Measurements from ENCODE around the gene GTF2F2. TPM values are rescaled to one million over a fixed set of nuclear protein-coding genes. Genes with fewer than 3 reads are reported as not detected.

The GTF2F2 gene
- polyA plus RNA-seq, 2 of the 4 experiments (the other 2 are of a cell fraction) = 21.0 to 30.0 TPM

DNA sequence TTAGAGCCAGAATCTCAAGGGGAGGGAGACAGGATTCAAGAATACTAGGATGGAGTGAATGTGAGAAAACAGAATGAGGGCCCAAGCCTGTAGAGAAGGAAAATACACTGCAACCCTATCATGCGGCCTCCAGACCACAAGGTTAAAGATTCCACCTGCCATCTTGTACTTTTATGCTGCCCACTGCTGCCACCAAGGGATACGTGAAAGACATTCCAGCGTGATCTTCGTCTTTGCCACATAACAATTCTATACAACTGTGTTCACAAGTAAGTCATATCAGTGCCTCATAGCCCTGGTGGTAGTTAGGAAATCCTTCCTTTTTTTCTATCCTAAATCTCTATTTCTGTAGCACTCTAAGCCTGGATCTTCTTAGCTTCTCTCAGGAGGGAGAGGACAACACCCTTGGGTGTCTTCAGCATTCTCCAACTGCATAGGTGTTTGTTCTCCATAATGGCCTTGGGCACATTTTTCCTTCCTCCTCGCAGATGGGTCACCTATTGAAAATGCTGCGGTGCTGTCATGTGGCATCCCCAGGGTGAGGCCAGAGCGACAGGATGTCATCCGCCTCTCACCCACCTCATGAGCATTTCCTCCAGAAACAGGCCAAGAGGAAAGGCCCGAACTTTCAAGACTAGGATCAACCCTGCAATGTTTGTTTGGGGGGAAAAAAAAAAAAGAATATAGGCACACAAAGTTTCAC lies 207.1 kb downstream of the GTF2F2 start:
- Histone ChIP-seq H3K4me2 (no peak overlapping the region), H3K27ac (no peak overlapping the region), H3K4me3 (no peak overlapping the region), H3K9me3 (no peaks in the 10 kb centered on the region), H3K4me1 (peaks cover 27% of the 10 kb centered on the region)
- CTCF ChIA-PET = interaction anchor here (2.0 kb wide), 1 partner anchor 18 kb away, joined by 5 read pairs; no protein-coding TSS in a partner anchor
- POLR2A ChIA-PET = no interaction called here
- no peak; a peak in 1 of 6 replicates for ATAC-seq
- DNase-seq (ENCODE audit: low read depth in 1 of 2, low spot score in 1 of 2) = no peak
- 85% methylated on average over 9 of the region's 9 CpGs for WGBS (ENCODE audit: missing lambda C conversion rate)
- TF ChIP-seq ESRRA (IDR thresholded peaks at IDR 0.05; ENCODE audit: borderline replicate concordance, low read length) (no peak), HDAC2 (IDR thresholded peaks at IDR 0.05) (no peak), RAD21 (conservative IDR thresholded peaks at IDR 0.05 in 1 of 2, IDR thresholded peaks at IDR 0.05 in 1 of 2) (0 out of 5 replicates have a peak, but pooled peaks of 1 of the 2 experiments have one; percentile 6), CBX2 (IDR thresholded peaks at IDR 0.05; ENCODE audit: borderline replicate concordance, low read depth) (no peak)
- FAIRE-seq = no peak

DNA sequence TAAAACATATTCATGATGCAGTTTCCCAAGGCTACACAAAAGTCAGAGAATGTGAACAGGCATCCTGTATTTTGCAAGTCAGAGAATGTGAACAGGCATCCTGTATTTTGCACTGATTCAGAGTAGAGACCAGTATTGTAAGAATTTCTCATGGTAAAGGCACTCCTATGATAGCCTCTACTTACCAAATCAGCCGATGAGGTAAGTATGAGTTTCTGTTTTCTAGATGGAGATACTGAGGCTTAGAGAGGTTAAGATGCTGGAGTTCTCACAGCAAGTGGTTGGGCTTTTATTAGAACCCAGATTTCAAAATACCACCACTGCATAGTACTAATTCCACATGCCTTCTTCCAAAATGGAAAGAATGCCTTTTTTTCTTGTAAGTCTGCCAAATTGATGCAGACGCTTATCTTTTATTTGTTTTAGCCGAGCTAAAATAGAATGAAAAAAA lies 208.4 kb downstream of the GTF2F2 start:
- Histone ChIP-seq H3K4me2 (no peak overlapping the region), H3K27ac (no peak overlapping the region), H3K4me1 (peaks cover 40% of the 10 kb centered on the region), H3K9me3 (no peaks in the 10 kb centered on the region), H3K4me3 (no peak overlapping the region)
- no peak for DNase-seq (ENCODE audit: low read depth in 1 of 2, low spot score in 1 of 2)
- WGBS (ENCODE audit: missing lambda C conversion rate) = 70% methylated on average over 3 of the region's 3 CpGs
- FAIRE-seq = no peak
- no peak for ATAC-seq
- ChIA-PET POLR2A (interaction anchor here (0.6 to 0.7 kb wide), 2 partner anchors 94 to 198 kb away, joined by 3 read pairs; no protein-coding TSS in a partner anchor), CTCF (interaction anchor here (0.9 kb wide), 1 partner anchor 65 kb away, joined by 3 read pairs; no protein-coding TSS in a partner anchor)
- TF ChIP-seq SMC3 (IDR thresholded peaks at IDR 0.05) (no peak), NR3C1 (IDR thresholded peaks at IDR 0.05) (no peak), ZSCAN20 (CRISPR knock-in tag; IDR thresholded peaks at IDR 0.05) (no peak), CBX8 (IDR thresholded peaks at IDR 0.05) (no peak), FOSL2 (IDR thresholded peaks at IDR 0.05) (no peak), FOSL2 (CRISPR knock-in tag; IDR thresholded peaks at IDR 0.05) (no peak)
- TF ChIP-seq, protein P1, sequence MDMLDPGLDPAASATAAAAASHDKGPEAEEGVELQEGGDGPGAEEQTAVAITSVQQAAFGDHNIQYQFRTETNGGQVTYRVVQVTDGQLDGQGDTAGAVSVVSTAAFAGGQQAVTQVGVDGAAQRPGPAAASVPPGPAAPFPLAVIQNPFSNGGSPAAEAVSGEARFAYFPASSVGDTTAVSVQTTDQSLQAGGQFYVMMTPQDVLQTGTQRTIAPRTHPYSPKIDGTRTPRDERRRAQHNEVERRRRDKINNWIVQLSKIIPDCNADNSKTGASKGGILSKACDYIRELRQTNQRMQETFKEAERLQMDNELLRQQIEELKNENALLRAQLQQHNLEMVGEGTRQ (IDR thresholded peaks at IDR 0.05) = no peak
- TF ChIP-seq, protein P2, sequence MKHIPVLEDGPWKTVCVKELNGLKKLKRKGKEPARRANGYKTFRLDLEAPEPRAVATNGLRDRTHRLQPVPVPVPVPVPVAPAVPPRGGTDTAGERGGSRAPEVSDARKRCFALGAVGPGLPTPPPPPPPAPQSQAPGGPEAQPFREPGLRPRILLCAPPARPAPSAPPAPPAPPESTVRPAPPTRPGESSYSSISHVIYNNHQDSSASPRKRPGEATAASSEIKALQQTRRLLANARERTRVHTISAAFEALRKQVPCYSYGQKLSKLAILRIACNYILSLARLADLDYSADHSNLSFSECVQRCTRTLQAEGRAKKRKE (CRISPR knock-in tag; IDR thresholded peaks at IDR 0.05; ENCODE audit: low read depth) = no peak

DNA sequence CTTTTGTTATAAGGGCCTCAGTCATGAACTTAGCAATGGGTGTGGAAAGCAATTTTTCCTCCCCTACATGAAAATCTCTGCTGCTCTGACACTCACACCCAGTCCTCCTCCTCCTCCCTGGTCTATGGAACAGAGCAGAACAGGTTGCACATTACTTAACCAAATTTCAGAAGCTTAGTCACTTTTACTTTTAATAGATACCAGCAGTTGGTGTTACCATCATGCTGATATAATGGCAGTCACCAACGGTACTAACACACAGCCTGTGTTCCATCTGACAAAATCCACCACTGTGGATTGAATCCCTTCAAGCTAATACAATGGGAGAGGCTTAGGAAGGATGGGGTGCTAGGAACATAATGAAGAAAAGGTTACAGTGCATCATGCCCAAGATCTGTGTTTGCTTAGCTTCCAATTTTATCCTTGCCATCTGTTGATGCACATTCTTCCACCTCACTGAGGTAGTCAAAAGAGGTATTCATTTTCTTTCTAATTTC lies 210.9 kb downstream of the GTF2F2 start:
- Histone ChIP-seq H3K4me3 (no peak overlapping the region), H3K4me1 (peaks cover 56% of the 10 kb centered on the region), H3K27ac (peak overlapping the region; percentile 16 to 64; a peak in 4 of 6 replicates), H3K9me3 (no peaks in the 10 kb centered on the region), H3K4me2 (peak overlapping the region; percentile 29)
- FAIRE-seq = no peak
- ChIA-PET POLR2A (interaction anchor here (1.6 kb wide), 1 partner anchor 9 kb away, joined by 6 read pairs; no protein-coding TSS in a partner anchor), CTCF (interaction anchor here (0.7 kb wide), 1 partner anchor 23 kb away, joined by 3 read pairs; no protein-coding TSS in a partner anchor)
- peak in 1 of 2 experiments; percentile 10; a peak in 3 of 6 replicates for ATAC-seq
- no peak for DNase-seq (ENCODE audit: low read depth in 1 of 2, low spot score in 1 of 2)
- TF ChIP-seq FOSB (CRISPR knock-in tag; IDR thresholded peaks at IDR 0.05) (peak; percentile 58; the same call in 1 of the 2 replicates), HOXA7 (CRISPR knock-in tag; IDR thresholded peaks at IDR 0.05) (peak; percentile 47; the same call in 1 of the 2 replicates), BHLHE40 (IDR thresholded peaks at IDR 0.05; ENCODE audit: low read depth, low read length) (no peak), RARB (CRISPR knock-in tag; IDR thresholded peaks at IDR 0.05) (peak; percentile 21; the same call in 1 of the 2 replicates), TFCP2L1 (CRISPR knock-in tag; IDR thresholded peaks at IDR 0.05) (peak; percentile 42; the same call in 1 of the 2 replicates), ZFP36 (IDR thresholded peaks at IDR 0.05; ENCODE audit: borderline replicate concordance, partially characterized antibody) (no peak), POLR2A (IDR thresholded peaks at IDR 0.05; ENCODE audit: low read length) (no peak), CBX8 (IDR thresholded peaks at IDR 0.05) (no peak), EHF (CRISPR knock-in tag; IDR thresholded peaks at IDR 0.05) (no peak), JUN (IDR thresholded peaks at IDR 0.05) (no peak), SMC3 (IDR thresholded peaks at IDR 0.05) (no peak), TP53 (CRISPR knock-in tag; IDR thresholded peaks at IDR 0.05) (0 out of 2 replicates have a peak, but pooled peaks have one; percentile 23), HEYL (CRISPR knock-in tag; IDR thresholded peaks at IDR 0.05) (no peak)
- TF ChIP-seq, protein P3, sequence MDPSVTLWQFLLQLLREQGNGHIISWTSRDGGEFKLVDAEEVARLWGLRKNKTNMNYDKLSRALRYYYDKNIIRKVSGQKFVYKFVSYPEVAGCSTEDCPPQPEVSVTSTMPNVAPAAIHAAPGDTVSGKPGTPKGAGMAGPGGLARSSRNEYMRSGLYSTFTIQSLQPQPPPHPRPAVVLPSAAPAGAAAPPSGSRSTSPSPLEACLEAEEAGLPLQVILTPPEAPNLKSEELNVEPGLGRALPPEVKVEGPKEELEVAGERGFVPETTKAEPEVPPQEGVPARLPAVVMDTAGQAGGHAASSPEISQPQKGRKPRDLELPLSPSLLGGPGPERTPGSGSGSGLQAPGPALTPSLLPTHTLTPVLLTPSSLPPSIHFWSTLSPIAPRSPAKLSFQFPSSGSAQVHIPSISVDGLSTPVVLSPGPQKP (IDR thresholded peaks at IDR 0.05; ENCODE audit: low read depth, low read length) = no peak
- TF ChIP-seq, protein P2 (CRISPR knock-in tag; IDR thresholded peaks at IDR 0.05; ENCODE audit: low read depth) = no peak
- WGBS (ENCODE audit: missing lambda C conversion rate) = 15% methylated on average over 1 of the region's 1 CpG

Data from A549 (cell line).